Measurements from ENCODE around the gene CCDC6.

- TF ChIP-seq CTCF (IDR thresholded peaks at IDR 0.05): no peak
- no peak for TF ChIP-seq POLR2A (IDR thresholded peaks at IDR 0.05)
- no peak for TF ChIP-seq POLR2AphosphoS5 (IDR thresholded peaks at IDR 0.05)
These were observed 58.5 kb downstream of the CCDC6 start for GRCh38 chr10:59847888-59848287.

Data from prostate gland (tissue), 2 donors.